Muscle layer of duodenum (tissue), 2 donors: Measurements from ENCODE around the gene CBX5.

ENCODE experiments used
- H3K27ac ChIP-seq: one replicate; pipeline ENCODE4 v1.7.0; 2013; ENCODE audit warnings: mild to moderate bottlenecking, low read length
- H3K27me3 ChIP-seq: one replicate; pipeline ENCODE4 v1.7.0; 2013; ENCODE audit warnings: low read depth, mild to moderate bottlenecking, control low read depth, low read length
- H3K36me3 ChIP-seq, 2 donors: one replicate each; pipeline ENCODE4 v1.7.0; 2013; ENCODE audit warnings: low read length in 2 of 2, control low read depth in 1 of 2, mild to moderate bottlenecking in 1 of 2; ENCODE audit not compliant: insufficient read depth in 2 of 2, control insufficient read depth in 1 of 2
- H3K4me1 ChIP-seq, 2 donors: one replicate each; pipeline ENCODE4 v1.7.0; 2013; ENCODE audit warnings: low read length in 2 of 2, mild to moderate bottlenecking in 2 of 2, control low read depth in 1 of 2, moderate library complexity in 1 of 2; ENCODE audit not compliant: insufficient read depth in 2 of 2, control insufficient read depth in 1 of 2
- H3K4me3 ChIP-seq, 2 donors: one replicate each; pipeline ENCODE4 v1.7.0; 2013; ENCODE audit warnings: low read length in 2 of 2, low read depth in 1 of 2, mild to moderate bottlenecking in 1 of 2
- H3K9me3 ChIP-seq, 2 donors: one replicate each; pipeline ENCODE4 v1.7.0; 2013; ENCODE audit warnings: low read length in 2 of 2, control low read depth in 1 of 2, mild to moderate bottlenecking in 1 of 2; ENCODE audit not compliant: control insufficient read depth in 1 of 2
- donor health status: healthy.

CBX5 gene

DNA sequence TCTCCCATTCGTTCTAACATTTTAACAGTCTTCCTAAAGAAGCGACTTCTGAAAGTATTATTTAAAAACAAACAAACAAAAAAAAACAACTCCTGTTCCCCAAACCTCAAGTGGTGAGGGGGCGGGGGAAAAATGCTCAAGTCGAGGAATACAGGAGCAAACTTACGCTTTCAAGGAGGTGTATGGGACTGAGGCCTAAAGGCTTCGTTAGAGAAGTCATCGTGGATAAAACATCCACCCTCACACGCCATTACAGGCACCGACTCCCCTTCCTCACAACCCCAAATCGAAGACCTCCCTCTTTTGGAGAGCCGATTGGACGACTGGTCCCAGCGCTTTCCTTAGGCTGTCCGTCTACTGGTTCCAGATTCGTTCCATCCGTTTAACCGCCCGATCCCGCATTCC is 693 bp downstream of the CBX5 start:
- H3K9me3 ChIP-seq: no peaks in the 10 kb centered on the region
- no peaks in the 10 kb centered on the region for H3K27me3 ChIP-seq
- peaks cover 26 to 43% of the 10 kb centered on the region in 2 donors for H3K4me1 ChIP-seq
- peak overlapping the region; percentile 98 for H3K27ac ChIP-seq
- H3K36me3 ChIP-seq: peaks cover 27 to 39% of the 10 kb centered on the region in 2 donors
- peak overlapping the region; percentile 74 to 94 for H3K4me3 ChIP-seq

DNA sequence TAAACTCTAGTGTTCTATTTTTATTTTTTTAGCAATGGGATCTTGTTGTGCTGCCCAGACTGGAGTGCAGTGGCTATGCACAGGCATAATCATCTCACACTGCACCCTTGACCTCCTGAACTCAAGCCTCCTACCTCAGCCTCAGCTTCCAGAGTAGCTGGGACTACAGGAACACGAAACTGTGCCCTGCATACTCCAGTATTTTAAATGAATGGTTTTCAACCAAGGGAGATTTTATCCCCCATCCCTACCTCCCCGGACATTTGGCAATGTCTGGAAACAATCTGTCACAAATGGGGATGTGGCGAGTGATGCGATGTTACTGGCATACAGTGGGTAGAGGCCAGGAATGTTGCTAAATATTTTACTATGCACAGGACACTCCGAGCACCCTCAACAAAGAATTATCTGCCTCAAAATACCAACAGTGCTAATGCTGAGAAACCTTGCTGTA is 2.1 kb downstream of the CBX5 start:
- Histone ChIP-seq H3K4me1 (peaks cover 12 to 30% of the 10 kb centered on the region in 2 donors), H3K27ac (peak overlapping the region; percentile 98), H3K4me3 (peak overlapping the region in 1 of 2 donors; percentile 94), H3K9me3 (no peaks in the 10 kb centered on the region), H3K27me3 (no peaks in the 10 kb centered on the region), H3K36me3 (peaks cover 14 to 25% of the 10 kb centered on the region in 2 donors)

DNA sequence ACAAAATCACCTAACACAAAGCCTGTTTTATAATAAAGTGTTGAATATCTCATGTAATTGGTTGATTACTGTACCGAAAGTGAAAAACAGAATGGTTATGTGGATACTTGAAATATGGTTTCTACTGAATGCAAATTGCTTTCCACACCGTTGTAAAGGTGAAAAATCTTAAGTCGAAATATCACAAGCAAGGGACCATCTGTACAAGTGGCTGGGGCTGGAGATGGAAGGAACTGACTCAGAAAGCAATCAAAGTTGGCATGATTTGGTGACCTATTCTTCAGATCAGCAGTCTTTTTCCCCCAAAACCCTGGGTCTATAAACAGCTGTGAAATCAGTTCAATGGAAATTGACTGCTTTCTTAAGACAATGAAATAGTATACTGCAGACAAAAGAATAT is 3.6 kb downstream of the CBX5 start:
- Histone ChIP-seq H3K4me1 (peaks cover 12 to 15% of the 10 kb centered on the region in 2 donors), H3K36me3 (peaks cover 0 to 11% of the 10 kb centered on the region in 2 donors), H3K9me3 (no peaks in the 10 kb centered on the region), H3K27ac (no peak overlapping the region), H3K4me3 (no peak overlapping the region), H3K27me3 (no peaks in the 10 kb centered on the region)

DNA sequence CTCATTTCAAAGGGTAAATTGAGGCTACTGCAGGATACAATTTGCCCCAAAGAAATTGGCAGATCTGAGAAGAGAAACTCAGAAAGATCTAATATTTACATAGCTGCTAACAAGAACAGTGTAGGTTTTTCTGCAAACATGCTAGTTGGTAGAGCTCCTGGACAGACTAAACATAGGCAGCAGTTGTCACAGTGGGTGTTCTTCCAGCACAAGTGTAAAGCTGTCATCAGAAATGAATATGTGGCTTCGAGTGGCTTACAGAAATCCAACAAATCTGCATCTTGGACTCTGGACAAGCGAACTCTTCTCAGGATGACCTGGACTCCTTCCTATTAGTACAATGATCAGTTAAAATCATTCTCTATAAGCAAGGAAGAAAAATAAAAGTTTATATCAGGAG is 5.9 kb downstream of the CBX5 start:
- Histone ChIP-seq H3K27ac (no peak overlapping the region), H3K36me3 (peaks cover 0 to 8% of the 10 kb centered on the region in 2 donors)

DNA sequence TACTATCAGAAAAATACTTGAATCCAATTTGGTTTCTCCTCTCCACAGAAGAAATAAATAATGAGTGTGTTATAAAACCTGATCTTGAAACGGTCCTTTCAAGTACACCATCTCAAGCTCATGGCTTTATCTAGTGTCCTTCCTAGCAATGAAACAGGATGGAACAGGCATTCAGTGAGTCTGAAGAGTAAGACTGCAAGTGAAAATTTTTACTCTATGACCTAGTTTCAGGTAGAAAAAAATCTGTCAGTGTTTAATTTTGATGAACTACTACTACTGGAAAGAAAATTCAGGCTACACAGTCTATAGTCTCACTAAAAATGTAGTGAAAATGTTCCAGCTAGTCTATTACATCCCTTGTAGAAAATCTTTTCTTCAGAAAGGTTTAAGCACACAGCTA is 7.7 kb downstream of the CBX5 start:
- no peaks in the 10 kb centered on the region for H3K4me1 ChIP-seq
- H3K27ac ChIP-seq: no peak overlapping the region
- H3K27me3 ChIP-seq: no peaks in the 10 kb centered on the region

More for the DNA sequence above, 5.9 kb downstream of the CBX5 start:
- Histone ChIP-seq H3K4me1 (peaks cover 12 to 14% of the 10 kb centered on the region in 2 donors), H3K4me3 (no peak overlapping the region), H3K27me3 (no peaks in the 10 kb centered on the region), H3K9me3 (no peaks in the 10 kb centered on the region)

DNA sequence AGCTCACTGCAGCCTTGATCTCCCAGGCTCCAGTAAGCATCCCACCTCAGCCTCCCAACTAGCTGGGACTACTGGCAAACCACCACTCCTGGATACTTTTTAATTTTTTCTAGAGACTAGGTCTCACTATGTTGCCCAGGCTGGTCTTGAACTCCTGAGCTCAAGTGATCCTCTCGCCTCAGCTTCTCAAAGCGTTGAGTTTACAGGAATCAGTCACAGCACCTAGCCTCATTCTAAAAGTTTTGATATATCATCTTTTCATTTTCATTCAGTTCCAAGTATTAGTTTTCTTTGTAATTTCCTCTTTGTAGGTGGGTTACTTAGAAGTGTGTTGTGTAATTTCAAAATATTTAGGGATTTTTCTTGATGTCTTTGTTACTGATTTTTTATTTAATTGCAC is 9.6 kb downstream of the CBX5 start:
- Histone ChIP-seq H3K4me3 (no peak overlapping the region), H3K27me3 (no peaks in the 10 kb centered on the region), H3K4me1 (no peaks in the 10 kb centered on the region), H3K36me3 (no peaks in the 10 kb centered on the region), H3K27ac (no peak overlapping the region), H3K9me3 (no peaks in the 10 kb centered on the region)

More for the DNA sequence above, 7.7 kb downstream of the CBX5 start:
- Histone ChIP-seq H3K4me3 (no peak overlapping the region), H3K36me3 (no peaks in the 10 kb centered on the region), H3K9me3 (no peaks in the 10 kb centered on the region)

DNA sequence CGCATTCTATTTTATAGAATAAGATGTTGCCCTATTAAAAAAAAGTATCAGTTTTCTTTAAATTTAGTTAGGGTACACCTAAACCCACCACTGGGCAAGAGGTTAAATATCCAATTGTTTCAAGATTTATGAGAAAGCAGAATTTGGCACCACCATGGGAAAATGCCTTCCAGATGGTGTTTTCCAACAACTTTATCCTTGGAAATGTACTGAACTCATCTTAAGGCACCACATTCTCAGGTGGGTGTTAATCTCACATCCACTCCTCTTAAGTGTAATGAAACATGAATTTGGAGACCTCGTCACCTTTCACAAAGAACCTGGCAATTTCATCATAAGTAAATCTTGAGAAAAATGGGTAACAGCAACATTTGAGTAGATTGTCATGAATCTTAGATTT is 13.1 kb downstream of the CBX5 start:
- Histone ChIP-seq H3K36me3 (no peaks in the 10 kb centered on the region), H3K27ac (no peak overlapping the region), H3K4me3 (no peak overlapping the region), H3K4me1 (peaks cover 0 to 4% of the 10 kb centered on the region in 2 donors), H3K27me3 (no peaks in the 10 kb centered on the region), H3K9me3 (no peaks in the 10 kb centered on the region)

DNA sequence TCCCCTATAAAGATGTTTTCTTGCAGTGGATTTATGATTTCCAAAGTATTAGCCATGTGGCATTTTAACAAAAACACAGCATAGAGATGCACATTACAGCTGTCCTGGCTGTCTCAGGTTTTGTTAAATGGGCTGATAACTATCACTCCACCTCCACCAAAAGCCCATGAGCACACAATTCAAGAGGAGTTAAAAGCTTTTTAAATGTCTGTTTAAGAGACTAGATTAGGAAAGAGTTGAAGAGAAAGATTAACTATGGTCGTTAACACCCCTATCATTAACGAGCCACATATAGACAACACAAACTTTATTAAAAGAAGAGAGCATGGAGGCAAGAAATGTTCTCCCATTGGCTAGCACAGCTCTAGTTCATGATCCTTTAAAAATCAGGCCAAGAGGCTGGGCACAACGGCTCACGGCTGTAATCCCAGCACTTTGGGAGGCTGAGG is 14.5 kb downstream of the CBX5 start:
- Histone ChIP-seq H3K36me3 (no peaks in the 10 kb centered on the region), H3K27ac (no peak overlapping the region), H3K27me3 (no peaks in the 10 kb centered on the region), H3K9me3 (no peaks in the 10 kb centered on the region), H3K4me3 (no peak overlapping the region), H3K4me1 (peaks cover 0 to 9% of the 10 kb centered on the region in 2 donors)

DNA sequence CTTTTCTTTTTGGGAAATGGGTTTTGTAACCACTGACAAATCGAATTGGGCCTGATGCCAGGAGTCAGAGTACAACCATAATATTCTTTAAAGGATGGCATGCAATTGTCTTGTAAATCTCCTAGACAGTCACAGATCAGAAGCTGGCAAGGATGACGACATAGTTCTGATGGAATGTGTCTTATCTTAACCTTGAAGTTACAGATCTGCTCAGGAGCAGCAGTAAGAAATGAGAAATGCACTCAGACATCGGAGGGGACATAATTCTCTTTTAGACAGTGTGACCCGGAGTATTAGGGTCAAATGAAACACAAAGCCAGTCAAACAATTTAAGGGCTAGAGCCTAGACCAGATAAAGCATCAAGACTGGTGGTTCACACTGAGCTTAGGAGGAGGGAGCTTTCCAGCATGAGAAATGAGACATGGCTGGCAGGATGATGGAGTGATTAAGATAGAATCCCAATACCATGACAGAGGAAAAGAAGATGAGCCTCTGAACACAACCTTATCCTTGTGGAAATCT is 17.5 kb downstream of the CBX5 start:
- no peaks in the 10 kb centered on the region for H3K27me3 ChIP-seq
- H3K36me3 ChIP-seq: peaks cover 0 to 8% of the 10 kb centered on the region in 2 donors
- H3K4me3 ChIP-seq: no peak overlapping the region
- no peaks in the 10 kb centered on the region for H3K9me3 ChIP-seq
- no peak overlapping the region for H3K27ac ChIP-seq
- peaks cover 8 to 18% of the 10 kb centered on the region in 2 donors for H3K4me1 ChIP-seq

DNA sequence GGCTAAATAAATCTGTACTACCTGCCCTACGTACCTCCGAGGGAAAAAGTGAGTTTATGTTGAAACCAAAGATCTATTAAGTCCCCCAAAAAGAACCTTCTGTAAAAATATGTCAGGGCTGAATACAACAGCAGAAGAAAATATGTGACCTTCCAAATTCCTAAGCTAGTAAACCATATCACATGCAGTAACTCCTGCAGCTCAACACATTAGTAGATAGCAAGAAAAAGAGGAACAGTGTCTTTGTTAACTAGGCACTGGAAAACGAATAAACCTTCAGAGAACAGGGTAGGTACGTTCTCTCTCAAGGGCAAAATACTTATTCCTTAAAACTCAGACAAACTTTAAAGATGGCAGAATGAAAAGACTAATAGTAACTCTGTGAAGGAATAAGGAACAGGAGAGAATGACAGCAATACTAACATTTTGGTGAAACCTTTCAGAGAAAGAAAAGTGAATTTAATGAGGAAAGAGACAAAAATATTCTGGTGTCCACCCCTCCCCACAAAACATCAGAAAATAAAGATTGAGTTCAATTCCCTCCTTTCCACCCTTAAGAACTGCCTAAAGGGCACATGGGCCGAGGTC is 18.0 kb downstream of the CBX5 start:
- H3K4me3 ChIP-seq: no peak overlapping the region
- no peaks in the 10 kb centered on the region for H3K27me3 ChIP-seq
- H3K4me1 ChIP-seq: peaks cover 8 to 18% of the 10 kb centered on the region in 2 donors
- no peaks in the 10 kb centered on the region for H3K9me3 ChIP-seq
- H3K36me3 ChIP-seq: peaks cover 5 to 12% of the 10 kb centered on the region in 2 donors
- H3K27ac ChIP-seq: peak overlapping the region; percentile 24

DNA sequence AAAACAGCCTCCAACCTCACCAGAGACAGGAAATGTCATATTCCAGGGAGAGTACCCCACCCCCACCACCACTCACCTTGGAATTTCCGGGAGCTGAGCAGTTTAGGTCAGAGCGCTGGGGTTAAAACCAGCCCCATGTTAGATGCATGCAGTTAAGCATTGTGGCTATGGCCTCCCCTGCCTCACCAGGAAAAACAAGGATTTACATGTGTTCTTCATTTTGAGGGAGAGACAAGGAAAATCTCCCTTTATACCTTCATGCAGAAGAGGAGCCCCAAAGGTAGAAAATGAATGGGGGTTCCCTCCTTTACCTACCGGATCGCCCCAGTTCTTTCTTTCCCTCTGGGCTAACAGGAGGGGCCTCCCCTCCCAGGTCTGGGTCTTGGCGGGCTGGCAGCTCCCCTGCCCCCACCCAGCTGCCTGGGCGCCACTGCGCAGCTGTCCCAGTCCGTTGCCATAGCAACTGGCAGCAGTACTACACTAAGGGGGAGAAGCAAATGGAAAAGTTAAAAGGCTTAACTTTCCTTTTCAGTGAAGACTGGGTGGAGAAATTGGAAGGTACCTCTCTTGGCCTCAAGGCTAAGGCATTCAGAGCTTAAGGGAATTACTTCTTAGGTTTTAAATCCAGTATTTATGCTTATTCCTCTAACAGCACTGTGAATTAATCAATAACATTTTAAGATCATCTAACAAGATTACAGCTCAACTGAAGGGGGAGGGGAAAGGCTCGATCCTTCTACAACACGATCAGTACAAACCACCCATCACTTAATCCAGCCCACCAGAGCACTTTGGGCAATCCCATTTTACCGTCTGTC is 20.5 kb downstream of the CBX5 start:
- no peaks in the 10 kb centered on the region for H3K9me3 ChIP-seq
- peaks cover 15 to 29% of the 10 kb centered on the region in 2 donors for H3K36me3 ChIP-seq
- peak overlapping the region; percentile 84 for H3K27ac ChIP-seq
- peak overlapping the region; percentile 57 to 65 for H3K4me3 ChIP-seq
- peaks cover 8 to 18% of the 10 kb centered on the region in 2 donors for H3K4me1 ChIP-seq
- no peaks in the 10 kb centered on the region for H3K27me3 ChIP-seq
